ENCODE results near the gene PNP. TPM values are rescaled to one million over a fixed set of nuclear protein-coding genes. Genes with fewer than 3 reads are reported as not detected.

The PNP gene
- total and polyA plus RNA-seq, 10 of the 15 experiments (the other 5 are each of a cell fraction or from before 2014, with no cell fraction given) = 103 to 215 (median 138) TPM

DNA sequence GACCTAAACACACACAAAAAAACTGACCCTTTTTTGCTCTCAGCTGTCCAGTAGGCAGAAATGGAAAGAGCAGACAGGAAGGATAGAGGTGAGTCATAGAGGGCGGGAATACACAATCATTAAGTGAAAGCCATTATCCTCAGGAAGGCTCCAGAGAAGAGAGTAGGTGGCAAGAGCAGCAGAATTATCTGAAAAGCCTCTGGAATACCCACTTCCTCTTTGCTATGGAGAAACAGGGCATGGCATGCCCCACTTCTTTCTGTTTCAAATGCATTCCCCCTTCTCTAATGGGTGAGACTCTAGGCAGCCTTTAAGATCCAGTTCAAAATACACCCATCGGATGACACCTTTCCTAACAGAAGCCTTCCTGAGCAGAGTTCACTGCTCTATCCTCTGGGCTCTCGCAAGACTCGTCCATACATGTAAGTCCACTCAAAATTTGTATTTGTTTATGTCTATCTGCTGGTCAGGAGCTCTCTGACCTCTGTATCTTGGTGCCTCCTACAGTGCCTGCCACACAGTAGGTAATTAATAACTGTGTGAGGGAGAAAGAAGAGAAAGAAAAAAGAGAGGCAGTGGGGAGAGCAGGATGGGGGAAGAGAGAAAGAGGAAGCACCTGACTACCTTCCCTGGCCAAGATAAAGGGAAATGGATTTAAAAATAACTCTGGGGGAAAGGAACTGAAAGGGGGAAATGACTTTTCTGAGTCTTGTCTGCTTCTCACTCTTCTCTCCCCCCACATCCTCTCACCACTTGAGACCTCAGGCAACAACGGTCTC, 41.8 kb upstream of the PNP start (continued):
- peak; percentile 95 for TF ChIP-seq IKZF1 (conservative IDR thresholded peaks at IDR 0.05)
- peak in 1 of 2 experiments; percentile 98; a peak in 2 of 4 replicates for TF ChIP-seq ETV6 (conservative IDR thresholded peaks at IDR 0.05 in 1 of 2, IDR thresholded peaks at IDR 0.05 in 1 of 2; ENCODE audit: borderline replicate concordance in 1 of 2, low read depth in 1 of 2)
- TF ChIP-seq MEF2B (IDR thresholded peaks at IDR 0.05; ENCODE audit: partially characterized antibody, poor library complexity, severe bottlenecking) = peak; percentile 78
- peak; percentile 83 for TF ChIP-seq RUNX3 (IDR thresholded peaks at IDR 0.05; ENCODE audit: low read length)
- TF ChIP-seq IRF4 (IDR thresholded peaks at IDR 0.05; ENCODE audit: low read depth, low read length) = peak; percentile 86
- TF ChIP-seq EZH2 (IDR thresholded peaks at IDR 0.05; ENCODE audit: borderline replicate concordance, control insufficient read depth, low read depth, low read length) = no peak
- peak; percentile 78; the same call in 1 of the 2 replicates for TF ChIP-seq MTA3 (IDR thresholded peaks at IDR 0.05; ENCODE audit: borderline replicate concordance, low read length)
- peak; percentile 61; the same call in 1 of the 2 replicates for TF ChIP-seq PAX5 (IDR thresholded peaks at IDR 0.05; ENCODE audit: borderline replicate concordance, low read depth, low read length)
- peak; percentile 53 for TF ChIP-seq SP1 (IDR thresholded peaks at IDR 0.05; ENCODE audit: low read depth, low read length)
- TF ChIP-seq MEF2A (IDR thresholded peaks at IDR 0.05; ENCODE audit: insufficient read depth, low read depth, low read length) = peak; percentile 97
- TF ChIP-seq ZBED1 (IDR thresholded peaks at IDR 0.05; ENCODE audit: borderline replicate concordance) = 0 out of 2 replicates have a peak, but pooled peaks have one; percentile 62
- peak; percentile 95 for TF ChIP-seq SPI1 (IDR thresholded peaks at IDR 0.05; ENCODE audit: borderline replicate concordance, insufficient read depth, low read depth, low read length)
- TF ChIP-seq MYB (IDR thresholded peaks at IDR 0.05; ENCODE audit: borderline replicate concordance, low read depth, low read length) = peak; percentile 47; the same call in 1 of the 2 replicates
- no peak for TF ChIP-seq MLLT1 (IDR thresholded peaks at IDR 0.05)
- 0 out of 4 replicates have a peak, but pooled peaks of 1 of the 2 experiments have one; percentile 18 for TF ChIP-seq CEBPB (IDR thresholded peaks at IDR 0.05; ENCODE audit: borderline replicate concordance in 1 of 2, low read depth in 2 of 2, low read length in 2 of 2)
- peak in 1 of 2 experiments; percentile 68; a peak in 2 of 4 replicates for TF ChIP-seq BHLHE40 (IDR thresholded peaks at IDR 0.05; ENCODE audit: borderline replicate concordance in 1 of 2, low read depth in 2 of 2, low read length in 1 of 2)
- TF ChIP-seq TCF3 (IDR thresholded peaks at IDR 0.05; ENCODE audit: borderline replicate concordance, insufficient read depth, low read depth, low read length) = 0 out of 2 replicates have a peak, but pooled peaks have one; percentile 47
- no peak for TF ChIP-seq CHD1 (IDR thresholded peaks at IDR 0.05; ENCODE audit: low read depth, low read length)
- TF ChIP-seq GABPA (IDR thresholded peaks at IDR 0.05; ENCODE audit: low read depth) = 0 out of 2 replicates have a peak, but pooled peaks have one; percentile 24
- TF ChIP-seq EP300 (IDR thresholded peaks at IDR 0.05; ENCODE audit: borderline replicate concordance in 1 of 2, control insufficient read depth in 1 of 2, low read depth in 2 of 2, low read length in 2 of 2) = peak; percentile 42 to 74; a peak in 2 of 4 replicates
- peak; percentile 88; the same call in 1 of the 2 replicates for TF ChIP-seq DPF2 (IDR thresholded peaks at IDR 0.05)
- TF ChIP-seq, protein P1, sequence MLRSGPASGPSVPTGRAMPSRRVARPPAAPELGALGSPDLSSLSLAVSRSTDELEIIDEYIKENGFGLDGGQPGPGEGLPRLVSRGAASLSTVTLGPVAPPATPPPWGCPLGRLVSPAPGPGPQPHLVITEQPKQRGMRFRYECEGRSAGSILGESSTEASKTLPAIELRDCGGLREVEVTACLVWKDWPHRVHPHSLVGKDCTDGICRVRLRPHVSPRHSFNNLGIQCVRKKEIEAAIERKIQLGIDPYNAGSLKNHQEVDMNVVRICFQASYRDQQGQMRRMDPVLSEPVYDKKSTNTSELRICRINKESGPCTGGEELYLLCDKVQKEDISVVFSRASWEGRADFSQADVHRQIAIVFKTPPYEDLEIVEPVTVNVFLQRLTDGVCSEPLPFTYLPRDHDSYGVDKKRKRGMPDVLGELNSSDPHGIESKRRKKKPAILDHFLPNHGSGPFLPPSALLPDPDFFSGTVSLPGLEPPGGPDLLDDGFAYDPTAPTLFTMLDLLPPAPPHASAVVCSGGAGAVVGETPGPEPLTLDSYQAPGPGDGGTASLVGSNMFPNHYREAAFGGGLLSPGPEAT (IDR thresholded peaks at IDR 0.05; ENCODE audit: low read depth) = peak; percentile 78
- TF ChIP-seq YBX1 (IDR thresholded peaks at IDR 0.05) = no peak
- TF ChIP-seq NR2C1 (IDR thresholded peaks at IDR 0.05) = no peak
- peak; percentile 94 to 95 for TF ChIP-seq IKZF2 (IDR thresholded peaks at IDR 0.05)
- TF ChIP-seq TCF12 (IDR thresholded peaks at IDR 0.05; ENCODE audit: low read depth, low read length) = 0 out of 2 replicates have a peak, but pooled peaks have one; percentile 54
- peak; percentile 84 for TF ChIP-seq FOXM1 (IDR thresholded peaks at IDR 0.05; ENCODE audit: low read depth, low read length)
- no peak for TF ChIP-seq HDGF (IDR thresholded peaks at IDR 0.05)
